H1 (cell line): ENCODE results near the gene SOX14. TPM values are rescaled to one million over a fixed set of nuclear protein-coding genes. Genes with fewer than 3 reads are reported as not detected.

ENCODE experiments used
- FOSL1 ChIP-seq: IDR thresholded peaks from 2 replicates; pipeline ENCODE4 v1.6.1; 2011; ENCODE audit warnings: mild to moderate bottlenecking, low read depth, low read length, moderate library complexity; ENCODE audit not compliant: insufficient read depth
- GTF2F1 ChIP-seq: IDR thresholded peaks from 2 replicates; pipeline ENCODE4 v1.6.1; 2012; ENCODE audit warnings: low read depth, low read length, improper control_type of control experiment, borderline replicate concordance
- POU5F1 ChIP-seq: IDR thresholded peaks from 2 replicates; pipeline ENCODE4 v1.6.1; 2011; ENCODE audit warnings: low read depth, mild to moderate bottlenecking, low read length, moderate library complexity
- SUZ12 ChIP-seq: fragments of 200-600 bp; sonication (generic); IDR thresholded peaks from 2 replicates; pipeline ENCODE4 v1.6.1; 2012; ENCODE audit warnings: mild to moderate bottlenecking, inconsistent platforms, low read length, moderate library complexity, mixed read lengths
- polyA plus RNA-seq, 7 experiments: library from polyadenylated mRNA; depleted of rRNA in 3 of 7; stranded (reverse) in 5 of 7; unstranded in 2 of 7; fragments of >200 nt in 5 of 7; fragments of 200-250 nt in 2 of 7; gene quantifications; 1 replicate in 5 of 7; 2 replicates in 1 of 7; 4 replicates in 1 of 7; pipeline versions ENCODE4 v1.2.1 to v1.2.3, GENCODE V29; 2011 to 2013; ENCODE audit warnings: missing spikeins in 2 of 7, mixed read lengths in 2 of 7
- total RNA-seq: library from RNA; stranded (reverse); fragmentation: NEBNext Ultra II Directional; extraction: Animal tissue kit (Norgen Biotek cat#: 25700); gene quantifications from 2 replicates; pipeline ENCODE4 v1.2.1, GENCODE V29; 2021
- TF ChIP-seq, protein P1 (sequence below): IDR thresholded peaks from 2 replicates; pipeline ENCODE4 v1.6.1; 2012; ENCODE audit warnings: inconsistent platforms

The SOX14 gene
- total and polyA plus RNA-seq, 2 of the 8 experiments (the other 6 are each of a cell fraction or from before 2014, with no cell fraction given) = 0.03 to 0.50 TPM

DNA sequence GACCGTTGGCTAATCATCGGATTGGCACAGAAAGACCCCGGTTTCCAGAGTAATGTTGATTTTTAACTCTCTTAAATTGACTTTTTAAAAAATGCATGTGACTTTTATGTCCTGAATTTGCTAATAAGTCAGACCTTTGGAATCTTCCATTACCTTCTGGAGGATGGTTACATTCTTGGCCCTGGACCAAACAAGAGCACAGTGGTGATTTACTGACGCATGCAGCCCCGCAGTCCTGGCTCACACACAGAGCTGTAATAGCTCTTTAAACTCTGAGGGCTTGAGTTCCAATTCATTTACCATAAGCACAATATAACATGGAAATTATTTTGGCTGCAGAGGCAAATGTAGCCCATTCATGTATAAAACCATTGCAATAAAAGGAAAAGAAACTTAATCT lies 25.1 kb downstream of the SOX14 start (continued):
- TF ChIP-seq FOSL1 = no peak
- no peak for TF ChIP-seq GTF2F1
- TF ChIP-seq, protein P1, sequence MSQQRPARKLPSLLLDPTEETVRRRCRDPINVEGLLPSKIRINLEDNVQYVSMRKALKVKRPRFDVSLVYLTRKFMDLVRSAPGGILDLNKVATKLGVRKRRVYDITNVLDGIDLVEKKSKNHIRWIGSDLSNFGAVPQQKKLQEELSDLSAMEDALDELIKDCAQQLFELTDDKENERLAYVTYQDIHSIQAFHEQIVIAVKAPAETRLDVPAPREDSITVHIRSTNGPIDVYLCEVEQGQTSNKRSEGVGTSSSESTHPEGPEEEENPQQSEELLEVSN = no peak
- TF ChIP-seq POU5F1 = no peak
- no peak for TF ChIP-seq SUZ12
